ENCODE data around the gene TCIRG1. TPM values are rescaled to one million over a fixed set of nuclear protein-coding genes. Genes with fewer than 3 reads are reported as not detected.
A peak's percentile ranks its signal among the peaks of the same experiment; 100 is the strongest.
"Not testable (repeated sequence)": the region's sequence is repeated elsewhere in the genome, so short reads cannot be mapped to it uniquely, and the experiment has no call there.

TCIRG1 gene
- 100 to 1,000 TPM; 129 to 138 TPM for total RNA-seq

- DNase-seq (peak; percentile 68), ATAC-seq (peak; percentile 73)
- peak within 1 kb of the TSS; percentile 81 for H3K4me3 Mint-ChIP-seq
- peaks cover 13% of the 10 kb centered on the region for H3K4me1 Mint-ChIP-seq (ENCODE audit: low read depth)
- no peak for TF ChIP-seq CTCF (IDR thresholded peaks at IDR 0.05)
- no peaks in the 10 kb centered on the region for H3K9me3 Mint-ChIP-seq
- POLR2A ChIA-PET, result interaction anchor here (0.9 to 7.4 kb wide), 6 partner anchors 8 to 168 kb away, joined by 4 to 45 read pairs (median 6); partner anchors contain the start of genes NDUFS8 and UNC93B1
- intact Hi-C loops (cut with micrococcal nuclease), result no loop called here
- H3K36me3 Mint-ChIP-seq (ENCODE audit: low read depth), result peaks cover 2% of the 10 kb centered on the region
- peak within 1 kb of the TSS; percentile 91 for H3K27ac Mint-ChIP-seq
- H3K27me3 Mint-ChIP-seq, result no peaks in the 10 kb centered on the region
- CTCF ChIA-PET, result interaction anchor here (1.2 kb wide), 1 partner anchor 170 kb away, joined by 5 read pairs; no protein-coding TSS in a partner anchor
Observed at GRCh38 chr11:68038718-68039525, at the start of gene TCIRG1. TCIRG1 (plus strand) TSS chr11:68039025; CDS start chr11:68041272, 2,247 bp downstream.

- ATAC-seq, H3K27ac Mint-ChIP-seq, CTCF ChIA-PET: not testable (repeated sequence)
Observed at GRCh38 chr11:67990546-67991346, 48.1 kb upstream of the TCIRG1 start.

GRCh38 chr11:67991347-67992121 is 47.3 kb upstream of the TCIRG1 start:
- POLR2A ChIA-PET; H3K27me3 Mint-ChIP-seq; H3K9me3 Mint-ChIP-seq; intact Hi-C loops (cut with micrococcal nuclease); DNase-seq; H3K36me3 Mint-ChIP-seq (ENCODE audit: low read depth); CTCF ChIA-PET; ATAC-seq; H3K4me1 Mint-ChIP-seq (ENCODE audit: low read depth); H3K27ac Mint-ChIP-seq; H3K4me3 Mint-ChIP-seq: not testable (repeated sequence)

More at GRCh38 chr11:67990546-67991346, 48.1 kb upstream of the TCIRG1 start:
- H3K4me3 Mint-ChIP-seq; H3K36me3 Mint-ChIP-seq (ENCODE audit: low read depth); H3K9me3 Mint-ChIP-seq; H3K4me1 Mint-ChIP-seq (ENCODE audit: low read depth); intact Hi-C loops (cut with micrococcal nuclease); DNase-seq; POLR2A ChIA-PET; H3K27me3 Mint-ChIP-seq: not testable (repeated sequence)

GRCh38 chr11:67993821-67994220 is 45.0 kb upstream of the TCIRG1 start:
- H3K27me3 Mint-ChIP-seq, result not testable (repeated sequence)

GRCh38 chr11:67994387-67994786 is 44.4 kb upstream of the TCIRG1 start:
- POLR2A ChIA-PET, result interaction anchor here (1.1 kb wide), 1 partner anchor 9 kb away, joined by 3 read pairs; the partner anchor contains the start of gene UNC93B1
- H3K27me3 Mint-ChIP-seq, result not testable (repeated sequence)

More at GRCh38 chr11:67993821-67994220, 45.0 kb upstream of the TCIRG1 start:
- peaks cover 22% of the 10 kb centered on the region for H3K4me1 Mint-ChIP-seq (ENCODE audit: low read depth)
- H3K4me3 Mint-ChIP-seq; ATAC-seq; intact Hi-C loops (cut with micrococcal nuclease); H3K36me3 Mint-ChIP-seq (ENCODE audit: low read depth); H3K9me3 Mint-ChIP-seq; H3K27ac Mint-ChIP-seq: not testable (repeated sequence)
- CTCF ChIA-PET, result interaction anchor here (0.7 to 1.6 kb wide), 7 partner anchors 10 to 188 kb away, joined by 3 to 5 read pairs (median 3); partner anchors contain the start of gene UNC93B1
- peak; percentile 67 for TF ChIP-seq CTCF (IDR thresholded peaks at IDR 0.05)
- DNase-seq, result peak; percentile 65
- POLR2A ChIA-PET, result interaction anchor here (1.1 kb wide), 1 partner anchor 10 kb away, joined by 3 read pairs; the partner anchor contains the start of gene UNC93B1

GRCh38 chr11:67995129-67995528 is 43.7 kb upstream of the TCIRG1 start:
- H3K9me3 Mint-ChIP-seq; H3K27ac Mint-ChIP-seq; ATAC-seq; H3K4me3 Mint-ChIP-seq; intact Hi-C loops (cut with micrococcal nuclease); POLR2A ChIA-PET; DNase-seq; H3K27me3 Mint-ChIP-seq; H3K36me3 Mint-ChIP-seq (ENCODE audit: low read depth): not testable (repeated sequence)
- CTCF ChIA-PET, result interaction anchor here (1.6 kb wide), 1 partner anchor 14 kb away, joined by 4 read pairs; no protein-coding TSS in a partner anchor
- H3K4me1 Mint-ChIP-seq (ENCODE audit: low read depth), result peaks cover 22% of the 10 kb centered on the region

More at GRCh38 chr11:67994387-67994786, 44.4 kb upstream of the TCIRG1 start:
- DNase-seq; intact Hi-C loops (cut with micrococcal nuclease); H3K27ac Mint-ChIP-seq; H3K4me3 Mint-ChIP-seq; H3K9me3 Mint-ChIP-seq; H3K36me3 Mint-ChIP-seq (ENCODE audit: low read depth); ATAC-seq: not testable (repeated sequence)
- H3K4me1 Mint-ChIP-seq (ENCODE audit: low read depth), result peaks cover 22% of the 10 kb centered on the region
- CTCF ChIA-PET, result interaction anchor here (0.7 to 1.6 kb wide), 7 partner anchors 10 to 189 kb away, joined by 3 to 5 read pairs (median 3); partner anchors contain the start of gene UNC93B1

- peaks cover 22% of the 10 kb centered on the region for H3K4me1 Mint-ChIP-seq (ENCODE audit: low read depth)
- ATAC-seq; H3K36me3 Mint-ChIP-seq (ENCODE audit: low read depth); H3K9me3 Mint-ChIP-seq; POLR2A ChIA-PET; intact Hi-C loops (cut with micrococcal nuclease); H3K27ac Mint-ChIP-seq; CTCF ChIA-PET; H3K4me3 Mint-ChIP-seq; H3K27me3 Mint-ChIP-seq; DNase-seq: not testable (repeated sequence)
Observed at GRCh38 chr11:67995579-67995978, 43.2 kb upstream of the TCIRG1 start.
